IMR-90 (cell line): Measurements from ENCODE around the gene CDK14.

Experiments used
- MAZ ChIP-seq: IDR thresholded peaks from 2 replicates; pipeline ENCODE4 v1.6.1; 2012; ENCODE audit warnings: low read depth, mild to moderate bottlenecking, low read length, improper control_type of control experiment, moderate library complexity, borderline replicate concordance
- NFE2L2 ChIP-seq: fragments of 150-350 bp; IDR thresholded peaks from 2 replicates; pipeline ENCODE4 v1.6.1; 2016; ENCODE audit warnings: low read depth, mild to moderate bottlenecking, low read length
- POLR2A ChIP-seq: IDR thresholded peaks from 2 replicates; pipeline ENCODE4 v1.6.1; 2012; ENCODE audit warnings: mild to moderate bottlenecking, low read depth, low read length
- RAD21 ChIP-seq: IDR thresholded peaks from 2 replicates; pipeline ENCODE4 v1.6.1; 2012; ENCODE audit warnings: low read length, improper control_type of control experiment
- RCOR1 ChIP-seq: IDR thresholded peaks from 2 replicates; pipeline ENCODE4 v1.6.1; 2012; ENCODE audit warnings: mild to moderate bottlenecking, low read length, improper control_type of control experiment; ENCODE audit not compliant: insufficient replicate concordance
- SMC3 ChIP-seq: fragments of 150-350 bp; IDR thresholded peaks from 2 replicates; pipeline ENCODE4 v1.6.1; 2016; ENCODE audit warnings: low read depth, mild to moderate bottlenecking, antibody characterized with exemption, low read length, moderate library complexity
- USF2 ChIP-seq: fragments of 150-350 bp; IDR thresholded peaks from 2 replicates; pipeline ENCODE4 v1.6.1; 2017; ENCODE audit warnings: mild to moderate bottlenecking, antibody characterized with exemption, low read length, low read depth
- TF ChIP-seq, protein P1 (sequence below): conservative IDR thresholded peaks from 2 replicates; pipeline ENCODE4 v1.5.1; 2012; ENCODE audit warnings: mild to moderate bottlenecking, low read depth, low read length, improper control_type of control experiment

DNA sequence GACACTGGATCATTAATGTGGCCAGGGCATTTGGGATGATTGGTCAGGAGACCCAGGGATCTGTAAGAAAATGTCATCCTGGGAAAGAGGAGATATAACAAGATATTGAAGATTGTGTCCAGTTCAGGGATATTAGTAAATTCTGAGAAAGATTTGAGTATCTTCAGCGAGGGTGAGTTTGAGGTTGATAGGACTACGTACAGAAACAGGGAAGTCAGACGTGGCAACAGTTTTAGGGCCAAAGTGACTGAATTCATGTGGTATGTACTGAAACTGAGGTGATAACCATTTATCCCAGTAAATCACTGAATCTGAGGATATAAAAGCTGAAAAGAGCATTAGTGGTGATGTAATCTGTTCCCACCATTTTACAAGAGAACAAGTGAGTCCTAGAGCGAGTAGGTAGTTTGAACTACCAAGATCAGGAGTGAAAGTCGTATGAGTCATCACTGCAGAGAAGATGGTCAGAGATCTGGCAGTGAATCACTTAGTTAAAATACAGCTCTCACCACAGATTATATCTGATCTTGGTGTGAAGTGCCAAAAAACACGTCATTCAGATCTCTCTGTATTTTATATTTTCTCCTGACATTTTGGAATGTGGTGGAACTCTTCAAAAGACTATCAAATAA is 220.5 kb downstream of the CDK14 start:
- TF ChIP-seq RAD21 (no peak), POLR2A (no peak), MAZ (no peak), NFE2L2 (no peak), SMC3 (no peak), USF2 (no peak), RCOR1 (no peak)
- TF ChIP-seq, protein P1, sequence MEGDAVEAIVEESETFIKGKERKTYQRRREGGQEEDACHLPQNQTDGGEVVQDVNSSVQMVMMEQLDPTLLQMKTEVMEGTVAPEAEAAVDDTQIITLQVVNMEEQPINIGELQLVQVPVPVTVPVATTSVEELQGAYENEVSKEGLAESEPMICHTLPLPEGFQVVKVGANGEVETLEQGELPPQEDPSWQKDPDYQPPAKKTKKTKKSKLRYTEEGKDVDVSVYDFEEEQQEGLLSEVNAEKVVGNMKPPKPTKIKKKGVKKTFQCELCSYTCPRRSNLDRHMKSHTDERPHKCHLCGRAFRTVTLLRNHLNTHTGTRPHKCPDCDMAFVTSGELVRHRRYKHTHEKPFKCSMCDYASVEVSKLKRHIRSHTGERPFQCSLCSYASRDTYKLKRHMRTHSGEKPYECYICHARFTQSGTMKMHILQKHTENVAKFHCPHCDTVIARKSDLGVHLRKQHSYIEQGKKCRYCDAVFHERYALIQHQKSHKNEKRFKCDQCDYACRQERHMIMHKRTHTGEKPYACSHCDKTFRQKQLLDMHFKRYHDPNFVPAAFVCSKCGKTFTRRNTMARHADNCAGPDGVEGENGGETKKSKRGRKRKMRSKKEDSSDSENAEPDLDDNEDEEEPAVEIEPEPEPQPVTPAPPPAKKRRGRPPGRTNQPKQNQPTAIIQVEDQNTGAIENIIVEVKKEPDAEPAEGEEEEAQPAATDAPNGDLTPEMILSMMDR = no peak
